KBM-7 (cell line): ENCODE measurements around the gene ATF4.

Experiments
- DNase-seq: peaks from one replicate; pipeline ENCODE4 v3.0.0-alpha.2; 2015
- in situ Hi-C: fragments of 300-500 bp; cut with MboI; formaldehyde crosslinking; loops from 2 replicates; pipeline ENCODE4 v1.14.3; 2020; ENCODE audit warnings: low sequenced_read_pairs, low pct_unique_long_range_greater_than_20kb, mixed read lengths

Gene ATF4

GRCh38 chr22:39524089-39524752, 3.9 kb downstream of the ATF4 start:
- no peak for DNase-seq
- in situ Hi-C loops, result loop anchor here (25.0 kb wide), 1 partner anchor 362 kb away; the partner anchor contains the start of gene CBX7

- no peak for DNase-seq
- in situ Hi-C loops, result loop anchor here (25.0 kb wide), 2 partner anchors 363 to 812 kb away; partner anchors contain the start of genes ADSL and CBX7
Measured at GRCh38 chr22:39524753-39525657, 4.6 kb downstream of the ATF4 start.

GRCh38 chr22:39525658-39525975, 5.3 kb downstream of the ATF4 start:
- no peak for DNase-seq
- in situ Hi-C loops, result loop anchor here (25.0 kb wide), 1 partner anchor 812 kb away; the partner anchor contains the start of gene ADSL

GRCh38 chr22:39526736-39527171, 6.4 kb downstream of the ATF4 start:
- in situ Hi-C loops, result loop anchor here (25.0 kb wide), 1 partner anchor 811 kb away; the partner anchor contains the start of gene ADSL
- DNase-seq, result peak; percentile 67

- in situ Hi-C loops, result loop anchor here (25.0 kb wide), 1 partner anchor 810 kb away; the partner anchor contains the start of gene ADSL
- DNase-seq, result no peak
Measured at GRCh38 chr22:39527481-39527961, 7.2 kb downstream of the ATF4 start.

- no peak for DNase-seq
- in situ Hi-C loops, result loop anchor here (25.0 kb wide), 1 partner anchor 809 kb away; the partner anchor contains the start of gene ADSL
Measured at GRCh38 chr22:39528080-39528661, 7.8 kb downstream of the ATF4 start.

GRCh38 chr22:39528681-39529486, 8.5 kb downstream of the ATF4 start:
- DNase-seq, result peak; percentile 92
- in situ Hi-C loops, result loop anchor here (25.0 kb wide), 1 partner anchor 808 kb away; the partner anchor contains the start of gene ADSL

- no peak for DNase-seq
- in situ Hi-C loops, result loop anchor here (25.0 kb wide), 1 partner anchor 808 kb away; the partner anchor contains the start of gene ADSL
Measured at GRCh38 chr22:39529487-39529851, 9.1 kb downstream of the ATF4 start.

GRCh38 chr22:39530116-39530515, 9.8 kb downstream of the ATF4 start:
- in situ Hi-C loops, result loop anchor here (25.0 kb wide), 1 partner anchor 807 kb away; the partner anchor contains the start of gene ADSL
- DNase-seq, result no peak

- in situ Hi-C loops, result loop anchor here (25.0 kb wide), 1 partner anchor 806 kb away; the partner anchor contains the start of gene ADSL
- DNase-seq, result peak; percentile 66
Measured at GRCh38 chr22:39530692-39531331, 10.4 kb downstream of the ATF4 start.

GRCh38 chr22:39532215-39533073, 12.1 kb downstream of the ATF4 start, which contains the start of gene RPS19BP1:
TSS of gene RPS19BP1 (minus strand) at chr22:39532748. CDS start at chr22:39532738, 10 bp downstream.
- in situ Hi-C loops, result loop anchor here (25.0 kb wide), 1 partner anchor 805 kb away; the partner anchor contains the start of gene ADSL
- peak; percentile 100 for DNase-seq

- no peak for DNase-seq
- in situ Hi-C loops, result loop anchor here (25.0 kb wide), 1 partner anchor 803 kb away; the partner anchor contains the start of gene ADSL
Measured at GRCh38 chr22:39534092-39534506, 13.7 kb downstream of the ATF4 start.

GRCh38 chr22:39534591-39535356, 14.4 kb downstream of the ATF4 start:
- peak; percentile 79 for DNase-seq
- in situ Hi-C loops, result loop anchor here (25.0 kb wide), 1 partner anchor 803 kb away; the partner anchor contains the start of gene ADSL

GRCh38 chr22:39535357-39535725, 15.0 kb downstream of the ATF4 start:
- in situ Hi-C loops, result loop anchor here (25.0 kb wide), 1 partner anchor 802 kb away; the partner anchor contains the start of gene ADSL

GRCh38 chr22:39535831-39536449, 15.6 kb downstream of the ATF4 start:
- no peak for DNase-seq
- in situ Hi-C loops, result loop anchor here (25.0 kb wide), 1 partner anchor 801 kb away; the partner anchor contains the start of gene ADSL

More at GRCh38 chr22:39535357-39535725, 15.0 kb downstream of the ATF4 start:
- DNase-seq, result no peak
